Ovary (tissue), 3 donors: ENCODE data around the gene DNMT3A.

Experiments used
- EP300 ChIP-seq: sonication (generic); formaldehyde crosslinking; IDR thresholded peaks from one replicate; pipeline ENCODE4 v1.6.1; 2017; ENCODE audit warnings: antibody characterized with exemption
- POLR2A ChIP-seq: fragments of 450-650 bp; IDR thresholded peaks from one replicate; pipeline ENCODE4 v1.6.1; 2017; ENCODE audit warnings: antibody characterized with exemption, mild to moderate bottlenecking, moderate library complexity
- TF ChIP-seq, protein P1 (sequence below), 3 donors: fragments of 450-650 bp in 2 of 3; fragments of 200-600 bp in 1 of 3; IDR thresholded peaks; one replicate each; pipeline versions ENCODE4 v1.5.1 to v1.8.0; 2016 to 2022; ENCODE audit warnings: antibody characterized with exemption in 3 of 3, mild to moderate bottlenecking in 1 of 3
- donor health status: DM: no; HTN: no; CAD: no.

DNA sequence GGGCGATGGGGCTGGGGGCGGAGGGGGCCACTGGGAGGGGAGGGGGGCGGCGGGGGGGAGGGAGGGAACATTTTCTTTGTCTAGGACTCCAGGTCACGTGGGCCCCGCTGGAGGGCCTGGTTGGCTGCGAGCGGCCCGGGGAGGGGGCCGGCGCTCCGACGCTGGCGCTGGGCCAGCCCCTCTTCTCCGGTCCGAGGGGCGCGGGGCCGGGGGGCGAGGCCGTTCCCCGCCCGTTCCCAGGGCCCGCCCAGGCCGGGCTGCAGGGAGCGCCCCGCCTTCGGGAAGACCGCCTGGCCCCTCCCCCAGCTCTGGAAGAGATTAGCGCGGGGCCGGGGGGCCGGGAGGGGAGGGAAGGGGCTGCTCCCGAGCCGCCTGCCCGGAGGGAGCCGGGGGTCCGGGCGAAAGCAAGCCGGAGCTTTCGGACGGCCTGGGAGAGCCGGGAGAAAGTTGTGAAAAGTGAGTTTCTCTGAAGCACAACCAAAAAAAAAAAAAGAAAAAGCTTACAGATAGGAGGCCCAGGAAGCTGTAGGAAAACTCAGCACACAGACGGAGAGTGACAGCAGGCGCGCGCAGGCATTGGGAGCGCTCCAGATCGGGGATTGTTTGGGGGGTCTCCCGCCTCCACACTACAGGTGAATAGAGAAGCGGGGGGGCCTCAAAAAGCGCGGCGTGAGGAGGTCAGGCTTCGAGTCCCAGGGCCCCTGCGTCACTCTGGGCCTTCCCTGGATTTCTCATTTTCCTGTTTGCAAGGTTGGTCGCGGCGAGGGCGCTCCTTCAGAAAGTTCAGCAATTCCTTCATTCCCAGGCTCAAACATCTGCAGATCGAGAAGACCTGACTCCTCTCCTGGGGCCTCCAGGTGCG is 89.2 kb downstream of the DNMT3A start:
- TF ChIP-seq, protein P1, sequence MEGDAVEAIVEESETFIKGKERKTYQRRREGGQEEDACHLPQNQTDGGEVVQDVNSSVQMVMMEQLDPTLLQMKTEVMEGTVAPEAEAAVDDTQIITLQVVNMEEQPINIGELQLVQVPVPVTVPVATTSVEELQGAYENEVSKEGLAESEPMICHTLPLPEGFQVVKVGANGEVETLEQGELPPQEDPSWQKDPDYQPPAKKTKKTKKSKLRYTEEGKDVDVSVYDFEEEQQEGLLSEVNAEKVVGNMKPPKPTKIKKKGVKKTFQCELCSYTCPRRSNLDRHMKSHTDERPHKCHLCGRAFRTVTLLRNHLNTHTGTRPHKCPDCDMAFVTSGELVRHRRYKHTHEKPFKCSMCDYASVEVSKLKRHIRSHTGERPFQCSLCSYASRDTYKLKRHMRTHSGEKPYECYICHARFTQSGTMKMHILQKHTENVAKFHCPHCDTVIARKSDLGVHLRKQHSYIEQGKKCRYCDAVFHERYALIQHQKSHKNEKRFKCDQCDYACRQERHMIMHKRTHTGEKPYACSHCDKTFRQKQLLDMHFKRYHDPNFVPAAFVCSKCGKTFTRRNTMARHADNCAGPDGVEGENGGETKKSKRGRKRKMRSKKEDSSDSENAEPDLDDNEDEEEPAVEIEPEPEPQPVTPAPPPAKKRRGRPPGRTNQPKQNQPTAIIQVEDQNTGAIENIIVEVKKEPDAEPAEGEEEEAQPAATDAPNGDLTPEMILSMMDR (IDR thresholded peaks at IDR 0.05): no peak
- no peak for TF ChIP-seq POLR2A
- no peak for TF ChIP-seq EP300
